Measurements from ENCODE around the gene MISP3.

DNA sequence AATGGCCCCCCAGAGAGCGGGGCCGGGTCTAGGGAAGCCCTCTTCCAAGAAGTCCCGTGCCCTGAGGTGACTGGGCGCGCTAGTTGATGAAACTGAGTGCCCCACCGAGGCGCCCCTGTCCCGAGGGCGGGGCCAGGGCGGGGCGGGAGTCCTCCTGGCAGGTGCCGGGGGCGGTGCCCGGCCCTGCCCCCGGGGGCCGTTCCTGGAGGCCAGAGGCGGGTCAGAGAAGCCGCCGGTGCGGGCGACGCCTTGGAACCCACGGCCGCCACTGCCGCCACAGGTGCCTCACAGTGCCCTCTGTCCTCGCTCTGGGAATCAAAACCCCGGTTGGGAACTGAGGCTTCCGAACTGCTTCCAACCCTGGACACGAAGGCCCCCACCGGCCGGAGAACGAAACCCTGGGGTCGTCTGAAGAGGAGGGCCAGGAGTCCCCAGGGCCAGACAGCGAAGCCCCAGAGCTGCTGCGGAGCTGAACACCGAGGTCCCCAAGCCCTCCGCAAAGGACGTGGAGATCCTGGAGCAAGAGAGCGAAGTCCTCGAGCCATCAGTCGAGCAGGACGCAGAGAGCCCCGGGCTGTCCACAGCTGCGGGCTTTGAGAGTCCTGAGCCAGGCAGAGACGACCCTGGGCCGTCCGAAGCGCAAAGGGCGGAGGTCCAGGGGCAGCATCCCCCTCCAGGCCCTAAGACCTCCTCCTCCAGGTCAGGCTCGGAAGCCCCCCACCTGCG, at the start of gene MISP3:
- TF ChIP-seq, protein P1, sequence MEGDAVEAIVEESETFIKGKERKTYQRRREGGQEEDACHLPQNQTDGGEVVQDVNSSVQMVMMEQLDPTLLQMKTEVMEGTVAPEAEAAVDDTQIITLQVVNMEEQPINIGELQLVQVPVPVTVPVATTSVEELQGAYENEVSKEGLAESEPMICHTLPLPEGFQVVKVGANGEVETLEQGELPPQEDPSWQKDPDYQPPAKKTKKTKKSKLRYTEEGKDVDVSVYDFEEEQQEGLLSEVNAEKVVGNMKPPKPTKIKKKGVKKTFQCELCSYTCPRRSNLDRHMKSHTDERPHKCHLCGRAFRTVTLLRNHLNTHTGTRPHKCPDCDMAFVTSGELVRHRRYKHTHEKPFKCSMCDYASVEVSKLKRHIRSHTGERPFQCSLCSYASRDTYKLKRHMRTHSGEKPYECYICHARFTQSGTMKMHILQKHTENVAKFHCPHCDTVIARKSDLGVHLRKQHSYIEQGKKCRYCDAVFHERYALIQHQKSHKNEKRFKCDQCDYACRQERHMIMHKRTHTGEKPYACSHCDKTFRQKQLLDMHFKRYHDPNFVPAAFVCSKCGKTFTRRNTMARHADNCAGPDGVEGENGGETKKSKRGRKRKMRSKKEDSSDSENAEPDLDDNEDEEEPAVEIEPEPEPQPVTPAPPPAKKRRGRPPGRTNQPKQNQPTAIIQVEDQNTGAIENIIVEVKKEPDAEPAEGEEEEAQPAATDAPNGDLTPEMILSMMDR (IDR thresholded peaks at IDR 0.05) = no peak
- no peak for TF ChIP-seq POLR2A (IDR thresholded peaks at IDR 0.05)
